ENCODE measurements around the gene ICAM5.
"Not testable (repeated sequence)": the region's sequence is repeated elsewhere in the genome, so short reads cannot be mapped to it uniquely, and the experiment has no call there.

Gene ICAM5, protein sequence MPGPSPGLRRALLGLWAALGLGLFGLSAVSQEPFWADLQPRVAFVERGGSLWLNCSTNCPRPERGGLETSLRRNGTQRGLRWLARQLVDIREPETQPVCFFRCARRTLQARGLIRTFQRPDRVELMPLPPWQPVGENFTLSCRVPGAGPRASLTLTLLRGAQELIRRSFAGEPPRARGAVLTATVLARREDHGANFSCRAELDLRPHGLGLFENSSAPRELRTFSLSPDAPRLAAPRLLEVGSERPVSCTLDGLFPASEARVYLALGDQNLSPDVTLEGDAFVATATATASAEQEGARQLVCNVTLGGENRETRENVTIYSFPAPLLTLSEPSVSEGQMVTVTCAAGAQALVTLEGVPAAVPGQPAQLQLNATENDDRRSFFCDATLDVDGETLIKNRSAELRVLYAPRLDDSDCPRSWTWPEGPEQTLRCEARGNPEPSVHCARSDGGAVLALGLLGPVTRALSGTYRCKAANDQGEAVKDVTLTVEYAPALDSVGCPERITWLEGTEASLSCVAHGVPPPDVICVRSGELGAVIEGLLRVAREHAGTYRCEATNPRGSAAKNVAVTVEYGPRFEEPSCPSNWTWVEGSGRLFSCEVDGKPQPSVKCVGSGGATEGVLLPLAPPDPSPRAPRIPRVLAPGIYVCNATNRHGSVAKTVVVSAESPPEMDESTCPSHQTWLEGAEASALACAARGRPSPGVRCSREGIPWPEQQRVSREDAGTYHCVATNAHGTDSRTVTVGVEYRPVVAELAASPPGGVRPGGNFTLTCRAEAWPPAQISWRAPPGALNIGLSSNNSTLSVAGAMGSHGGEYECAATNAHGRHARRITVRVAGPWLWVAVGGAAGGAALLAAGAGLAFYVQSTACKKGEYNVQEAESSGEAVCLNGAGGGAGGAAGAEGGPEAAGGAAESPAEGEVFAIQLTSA

DNA sequence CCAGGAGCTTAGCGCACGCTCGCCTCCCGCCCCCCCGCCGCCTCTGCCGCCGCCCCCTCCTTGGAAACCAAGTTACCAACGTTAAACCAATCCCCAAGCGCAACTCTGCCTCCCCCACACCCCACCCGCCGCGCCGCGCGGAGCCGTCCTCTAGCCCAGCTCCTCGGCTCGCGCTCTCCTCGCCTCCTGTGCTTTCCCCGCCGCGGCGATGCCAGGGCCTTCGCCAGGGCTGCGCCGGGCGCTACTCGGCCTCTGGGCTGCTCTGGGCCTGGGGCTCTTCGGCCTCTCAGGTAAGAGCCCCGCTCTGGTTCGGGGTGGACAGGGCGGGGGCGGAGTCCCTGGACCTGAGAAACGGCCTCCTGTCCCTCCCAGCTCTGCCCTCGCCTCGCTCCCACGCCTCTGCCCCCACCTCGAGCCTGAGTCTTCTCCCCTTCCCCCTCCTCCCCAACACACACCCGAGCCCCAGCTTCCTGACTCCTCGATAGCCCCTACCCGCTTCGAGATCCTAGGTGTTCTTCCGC is at the start of gene ICAM5:
Gene ICAM5, plus strand, starts transcription at position 117 of the 521 bp plus-strand sequence. Its CDS starts 92 bp downstream, at position 209.
- Mint-ChIP-seq H3K4me1 (ENCODE audit: low read depth) (peaks cover 61% of the 10 kb centered on the region), H3K9me3 (no peaks in the 10 kb centered on the region), H3K36me3 (ENCODE audit: low read depth) (peaks cover 11% of the 10 kb centered on the region), H3K27me3 (ENCODE audit: low read depth) (peaks cover 58% of the 10 kb centered on the region), H3K4me3 (peak within 1 kb of the TSS; percentile 87), H3K27ac (peak within 1 kb of the TSS; percentile 77)
- DNase-seq (ENCODE audit: low spot score): peak; percentile 35

DNA sequence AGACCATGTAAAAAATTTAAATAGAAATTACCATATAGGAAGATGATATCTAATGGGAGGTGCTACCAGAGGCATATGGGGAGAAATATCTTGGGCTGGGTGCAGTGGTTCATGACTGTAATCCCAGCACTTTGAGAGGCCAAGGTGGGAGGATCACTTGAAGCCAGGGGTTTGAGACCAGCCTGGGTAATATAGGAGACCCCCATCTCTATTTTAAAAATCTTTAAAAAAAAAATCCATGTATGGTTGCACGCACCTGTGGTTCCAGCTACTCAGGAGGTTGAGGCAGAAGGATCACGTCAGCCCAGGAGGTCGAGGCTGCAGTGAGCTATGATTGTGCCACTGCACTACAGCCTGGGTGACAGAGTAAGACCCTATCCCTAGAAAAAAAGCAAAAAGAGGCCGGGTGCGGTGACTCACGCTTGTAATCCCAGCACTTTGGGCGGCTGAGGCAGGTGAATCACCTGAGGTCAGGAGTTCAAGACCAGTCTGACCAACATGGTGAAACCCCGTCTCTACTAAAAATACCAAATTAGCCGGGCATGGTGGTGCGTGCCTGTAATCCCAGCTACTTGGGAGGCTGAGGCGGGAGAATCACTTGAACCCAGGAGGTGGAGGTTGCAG is 47.8 kb upstream of the ICAM5 start:
- not testable (repeated sequence) for H3K27ac Mint-ChIP-seq; H3K4me1 Mint-ChIP-seq (ENCODE audit: low read depth); H3K9me3 Mint-ChIP-seq; H3K36me3 Mint-ChIP-seq (ENCODE audit: low read depth); H3K27me3 Mint-ChIP-seq (ENCODE audit: low read depth); DNase-seq (ENCODE audit: low spot score); H3K4me3 Mint-ChIP-seq

DNA sequence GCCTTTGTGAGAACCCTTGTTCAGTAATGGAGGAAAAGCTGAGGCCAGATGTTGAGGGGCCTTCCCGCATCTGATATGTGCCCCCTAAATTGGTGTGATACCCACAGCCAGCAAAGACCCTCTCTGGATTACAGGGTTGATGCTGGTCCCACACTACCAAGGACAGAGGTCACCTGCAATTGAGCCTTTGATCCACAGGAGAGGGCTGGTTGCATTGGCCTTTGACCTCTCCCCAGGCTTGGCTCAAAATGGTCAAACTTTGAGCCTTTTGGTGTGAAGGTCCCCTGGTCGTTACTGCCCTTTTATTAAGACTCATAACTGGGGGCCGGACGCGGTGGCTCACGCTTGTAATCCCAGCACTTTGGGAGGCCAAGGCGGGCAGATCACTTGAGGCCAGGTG is 46.1 kb upstream of the ICAM5 start:
- peaks cover 2% of the 10 kb centered on the region for H3K4me1 Mint-ChIP-seq (ENCODE audit: low read depth)
- no peak overlapping the region for H3K4me3 Mint-ChIP-seq
- no peaks in the 10 kb centered on the region for H3K27me3 Mint-ChIP-seq (ENCODE audit: low read depth)
- no peak overlapping the region for H3K27ac Mint-ChIP-seq
- no peaks in the 10 kb centered on the region for H3K9me3 Mint-ChIP-seq
- no peaks in the 10 kb centered on the region for H3K36me3 Mint-ChIP-seq (ENCODE audit: low read depth)
- DNase-seq (ENCODE audit: low spot score): no peak

DNA sequence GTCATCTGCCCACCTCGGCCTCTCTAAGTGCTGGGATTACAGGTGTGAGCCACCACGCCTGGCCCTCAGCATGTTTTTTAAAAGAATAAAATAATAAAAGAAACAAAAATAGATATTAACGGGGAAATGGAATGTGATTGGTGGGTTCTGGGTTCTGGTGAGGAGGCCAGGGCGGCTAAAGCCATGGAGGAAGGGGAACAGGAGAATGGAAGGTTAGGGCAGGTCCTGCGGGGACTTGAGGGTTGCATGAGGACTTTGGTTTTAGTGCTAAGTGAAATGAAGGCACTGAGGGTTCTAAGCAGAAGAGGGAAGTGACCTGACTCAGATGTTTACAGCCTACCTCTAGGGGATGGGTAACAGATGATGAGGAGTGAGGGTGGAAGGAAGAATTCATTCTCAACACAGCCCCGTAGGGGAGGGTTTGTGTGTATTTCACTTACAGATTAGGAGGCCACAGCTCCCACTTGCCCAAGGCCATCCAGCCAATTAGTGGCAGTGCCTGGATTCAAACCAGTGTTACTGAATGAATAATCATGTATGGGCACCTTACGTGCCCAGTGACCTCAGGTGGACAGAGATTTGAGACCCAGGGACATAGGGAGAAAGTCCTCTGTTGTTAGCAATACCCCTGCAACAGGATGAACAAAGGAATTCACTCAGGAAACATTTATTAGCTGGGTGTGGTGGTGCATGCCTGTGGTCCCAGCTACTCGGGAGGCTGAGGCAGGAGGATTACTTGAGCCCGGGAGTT is 44.4 kb upstream of the ICAM5 start:
- no peaks in the 10 kb centered on the region for H3K27me3 Mint-ChIP-seq (ENCODE audit: low read depth)
- H3K4me1 Mint-ChIP-seq (ENCODE audit: low read depth): peaks cover 5% of the 10 kb centered on the region
- H3K4me3 Mint-ChIP-seq: no peak overlapping the region
- H3K36me3 Mint-ChIP-seq (ENCODE audit: low read depth): no peaks in the 10 kb centered on the region
- no peaks in the 10 kb centered on the region for H3K9me3 Mint-ChIP-seq
- no peak for DNase-seq (ENCODE audit: low spot score)
- no peak overlapping the region for H3K27ac Mint-ChIP-seq

DNA sequence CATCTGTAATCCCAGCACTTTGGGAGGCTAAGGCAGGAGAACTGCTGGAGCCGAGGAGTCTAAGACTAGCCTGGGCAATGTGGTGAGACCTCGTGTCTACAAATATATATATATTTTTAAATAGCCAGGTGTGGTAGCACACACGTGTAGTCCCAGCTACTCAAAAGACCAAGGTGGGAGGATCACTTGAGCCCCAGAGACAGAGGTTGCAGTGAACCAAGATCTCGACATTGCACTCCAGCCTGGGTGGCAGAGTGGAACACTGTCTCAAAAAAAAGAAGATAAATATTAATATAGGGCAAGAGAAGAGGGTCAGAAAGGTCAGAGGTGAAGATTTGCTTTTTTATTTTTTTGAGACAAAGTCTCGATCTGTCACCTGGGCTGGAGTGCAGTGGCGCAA is 43.2 kb upstream of the ICAM5 start:
- Mint-ChIP-seq H3K27ac (no peak overlapping the region), H3K9me3 (no peaks in the 10 kb centered on the region)

DNA sequence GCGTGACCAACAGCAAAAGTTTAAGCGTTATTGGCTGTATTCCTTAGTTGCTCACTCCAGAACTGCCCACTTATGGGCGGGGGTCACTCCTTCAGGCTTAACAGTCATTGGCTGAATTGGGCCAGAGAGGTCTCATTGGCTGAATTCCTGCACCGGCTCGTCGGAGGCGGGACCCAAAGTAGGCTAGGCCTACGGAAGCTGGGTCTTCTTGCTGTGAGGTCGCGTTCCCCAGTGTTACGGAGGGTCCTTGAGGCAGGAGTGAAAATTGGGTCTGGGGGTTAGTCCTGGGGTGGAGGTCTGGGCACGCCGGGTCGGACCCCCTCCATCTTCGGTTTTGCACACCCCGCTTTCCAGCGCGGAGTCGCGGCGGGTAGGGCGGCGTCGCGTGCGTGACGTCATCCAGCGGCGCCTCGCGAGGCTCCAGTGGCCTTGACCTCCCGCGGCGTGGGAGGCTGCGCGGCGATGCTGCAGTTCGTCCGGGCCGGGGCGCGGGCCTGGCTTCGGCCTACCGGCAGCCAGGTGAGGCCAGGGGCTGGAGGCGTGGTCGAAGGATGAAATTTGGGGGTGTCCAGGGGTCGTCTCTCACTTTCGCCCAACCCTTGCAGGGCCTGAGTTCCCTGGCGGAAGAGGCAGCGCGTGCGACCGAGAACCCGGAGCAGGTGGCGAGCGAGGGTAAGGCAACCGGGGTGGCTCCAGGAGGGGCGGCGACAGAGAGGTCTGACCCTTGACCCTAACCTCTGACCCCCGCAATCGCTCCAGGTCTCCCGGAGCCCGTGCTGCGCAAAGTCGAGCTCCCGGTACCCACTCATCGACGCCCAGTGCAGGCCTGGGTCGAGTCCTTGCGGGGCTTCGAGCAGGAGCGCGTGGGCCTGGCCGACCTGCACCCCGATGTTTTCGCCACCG is 37.7 kb upstream of the ICAM5 start, which contains the start of gene MRPL4:
Gene MRPL4, plus strand, starts transcription at position 423 of the 903 bp plus-strand sequence. Its CDS starts 40 bp downstream, at position 463.
- DNase-seq (ENCODE audit: low spot score): peak; percentile 97
- Mint-ChIP-seq H3K27me3 (ENCODE audit: low read depth) (no peaks in the 10 kb centered on the region), H3K36me3 (ENCODE audit: low read depth) (peaks cover 21% of the 10 kb centered on the region), H3K4me1 (ENCODE audit: low read depth) (peaks cover 14% of the 10 kb centered on the region), H3K27ac (peak within 1 kb of the TSS; percentile 98), H3K4me3 (peak within 1 kb of the TSS; percentile 96), H3K9me3 (no peaks in the 10 kb centered on the region)

More for the DNA sequence above, 43.2 kb upstream of the ICAM5 start:
- Mint-ChIP-seq H3K27me3 (ENCODE audit: low read depth) (no peaks in the 10 kb centered on the region), H3K4me1 (ENCODE audit: low read depth) (peaks cover 9% of the 10 kb centered on the region), H3K36me3 (ENCODE audit: low read depth) (no peaks in the 10 kb centered on the region), H3K4me3 (no peak overlapping the region)
- DNase-seq (ENCODE audit: low spot score): no peak

DNA sequence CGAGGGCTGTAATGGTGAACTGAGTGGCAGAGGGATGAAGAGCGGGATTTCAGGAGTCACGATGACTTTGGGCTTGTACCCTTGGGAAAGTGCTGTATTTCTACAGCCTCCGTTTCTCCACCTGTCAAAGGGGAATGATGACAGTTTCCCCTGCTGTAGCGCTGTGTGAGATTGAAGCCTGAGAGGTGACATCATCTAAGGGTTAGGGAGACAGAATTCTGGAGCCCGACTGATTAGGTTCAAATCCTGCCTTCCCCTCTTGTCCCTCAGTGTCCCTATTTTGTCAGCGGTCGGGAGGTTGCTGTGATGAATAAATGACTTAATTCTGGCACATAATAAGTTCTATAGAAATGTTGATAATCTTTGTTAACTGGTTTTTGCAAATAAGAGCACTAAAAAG is 37.0 kb upstream of the ICAM5 start:
- peak overlapping the region; percentile 98 for H3K27ac Mint-ChIP-seq
- H3K4me3 Mint-ChIP-seq: peak overlapping the region; percentile 96
- no peaks in the 10 kb centered on the region for H3K27me3 Mint-ChIP-seq (ENCODE audit: low read depth)

DNA sequence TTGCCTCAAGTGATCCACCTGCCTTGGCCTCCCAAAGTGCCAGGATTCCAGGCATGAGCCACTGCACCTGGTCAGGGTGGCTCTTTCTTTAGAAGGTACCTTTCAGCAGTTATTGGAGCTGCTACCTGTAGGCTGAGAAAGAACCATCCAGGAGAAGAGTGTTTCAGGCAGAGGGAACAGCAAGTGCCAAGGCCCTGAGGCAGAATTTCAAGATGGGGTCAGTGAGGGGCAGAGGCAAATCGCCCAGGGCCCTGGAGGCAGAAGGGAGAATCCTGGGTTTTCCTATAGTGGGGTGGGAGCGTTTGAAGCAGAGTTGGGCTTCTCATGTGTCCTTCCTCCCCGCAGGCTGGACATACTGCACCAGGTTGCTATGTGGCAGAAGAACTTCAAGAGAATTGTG is 35.5 kb upstream of the ICAM5 start:
- Mint-ChIP-seq H3K4me3 (peak overlapping the region; percentile 19), H3K4me1 (ENCODE audit: low read depth) (peaks cover 19% of the 10 kb centered on the region), H3K36me3 (ENCODE audit: low read depth) (peaks cover 38% of the 10 kb centered on the region), H3K27me3 (ENCODE audit: low read depth) (no peaks in the 10 kb centered on the region), H3K27ac (peak overlapping the region; percentile 16), H3K9me3 (no peaks in the 10 kb centered on the region)
- no peak for DNase-seq (ENCODE audit: low spot score)

More for the DNA sequence above, 37.0 kb upstream of the ICAM5 start:
- DNase-seq (ENCODE audit: low spot score): no peak
- Mint-ChIP-seq H3K4me1 (ENCODE audit: low read depth) (peaks cover 16% of the 10 kb centered on the region), H3K9me3 (no peaks in the 10 kb centered on the region), H3K36me3 (ENCODE audit: low read depth) (peaks cover 27% of the 10 kb centered on the region)

DNA sequence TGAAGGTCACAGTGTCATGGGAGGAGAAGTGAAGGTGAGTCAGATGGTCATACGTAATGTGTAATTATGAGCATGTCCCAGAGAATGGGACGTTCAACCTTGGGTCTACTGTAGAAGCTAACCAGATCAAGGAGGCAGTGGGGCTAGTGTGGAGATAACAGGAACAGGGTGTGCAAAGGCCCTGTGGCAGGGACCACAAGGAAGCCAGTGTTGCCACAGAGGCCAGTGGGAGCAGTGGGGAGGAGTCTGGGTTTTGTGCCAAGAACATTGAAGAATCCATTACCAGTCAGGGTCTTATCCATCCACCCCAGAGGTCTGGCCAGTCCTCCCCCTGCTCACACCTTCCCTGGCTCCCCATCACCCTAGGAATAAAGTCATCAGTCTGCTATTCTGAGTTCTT is 34.4 kb upstream of the ICAM5 start:
- peaks cover 22% of the 10 kb centered on the region for H3K4me1 Mint-ChIP-seq (ENCODE audit: low read depth)
- no peak overlapping the region for H3K27ac Mint-ChIP-seq
- no peak overlapping the region for H3K4me3 Mint-ChIP-seq
- no peaks in the 10 kb centered on the region for H3K9me3 Mint-ChIP-seq
- no peaks in the 10 kb centered on the region for H3K27me3 Mint-ChIP-seq (ENCODE audit: low read depth)
- DNase-seq (ENCODE audit: low spot score): no peak
- H3K36me3 Mint-ChIP-seq (ENCODE audit: low read depth): peaks cover 42% of the 10 kb centered on the region

DNA sequence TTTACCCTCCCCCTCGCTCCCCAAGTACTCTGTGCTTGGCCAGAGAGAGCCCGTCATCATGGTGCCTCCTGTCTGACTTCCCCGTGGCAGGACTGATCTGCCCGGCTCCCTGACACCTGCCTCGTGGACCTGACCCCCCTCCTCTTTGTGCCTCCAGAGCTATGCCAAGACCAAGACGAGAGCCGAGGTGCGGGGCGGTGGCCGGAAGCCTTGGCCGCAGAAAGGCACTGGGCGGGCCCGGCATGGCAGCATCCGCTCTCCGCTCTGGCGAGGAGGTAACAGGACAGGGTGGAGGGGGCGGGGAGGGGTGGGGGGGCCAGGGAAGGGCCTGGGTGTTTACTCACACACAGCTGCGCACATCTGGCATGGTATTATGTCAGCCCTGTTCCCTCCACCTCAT is 33.2 kb upstream of the ICAM5 start:
- Mint-ChIP-seq H3K4me3 (no peak overlapping the region), H3K4me1 (ENCODE audit: low read depth) (peaks cover 19% of the 10 kb centered on the region), H3K27ac (no peak overlapping the region), H3K9me3 (no peaks in the 10 kb centered on the region), H3K36me3 (ENCODE audit: low read depth) (peaks cover 42% of the 10 kb centered on the region), H3K27me3 (ENCODE audit: low read depth) (no peaks in the 10 kb centered on the region)
- no peak for DNase-seq (ENCODE audit: low spot score)

DNA sequence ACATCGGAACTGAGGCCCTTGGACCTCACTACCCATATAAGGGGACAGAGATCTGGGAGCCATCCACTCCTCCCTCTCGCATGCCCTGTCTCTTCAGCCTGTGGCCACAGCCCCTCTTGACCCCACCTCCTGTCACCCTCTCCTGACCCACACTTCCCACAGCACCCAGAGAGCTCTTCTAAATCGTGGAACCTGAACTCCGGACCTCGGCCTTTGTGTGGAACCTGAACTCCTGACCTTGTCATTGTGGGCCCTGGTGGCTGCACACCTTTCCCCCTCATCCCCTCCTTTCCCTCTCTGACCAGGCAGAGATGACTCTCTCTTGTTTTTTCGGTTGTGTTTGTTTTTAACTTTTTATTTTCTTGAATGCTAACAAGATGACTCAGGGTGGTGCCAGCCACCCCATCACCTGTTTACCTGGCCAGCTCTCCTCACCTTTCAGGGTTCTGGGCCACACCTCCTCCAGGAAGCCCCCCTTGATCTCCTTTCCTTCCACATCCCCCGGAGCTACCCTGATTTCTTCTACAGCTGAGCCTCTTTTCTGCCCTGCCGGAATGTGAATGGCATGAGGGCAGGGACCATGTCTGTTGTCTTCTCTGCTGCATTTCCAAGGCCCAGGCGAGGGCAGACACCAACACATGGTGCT is 32.7 kb upstream of the ICAM5 start:
- Mint-ChIP-seq H3K4me3 (no peak overlapping the region), H3K36me3 (ENCODE audit: low read depth) (peaks cover 39% of the 10 kb centered on the region), H3K27ac (no peak overlapping the region)

More for the DNA sequence above, 32.7 kb upstream of the ICAM5 start:
- H3K4me1 Mint-ChIP-seq (ENCODE audit: low read depth): peaks cover 21% of the 10 kb centered on the region
- no peaks in the 10 kb centered on the region for H3K9me3 Mint-ChIP-seq
- DNase-seq (ENCODE audit: low spot score): no peak
- H3K27me3 Mint-ChIP-seq (ENCODE audit: low read depth): no peaks in the 10 kb centered on the region

Data from T-helper 2 cell treated with Interferon-gamma antibody and Interleukin-4, amounts not matched to agents 5 μg/mL and 100 μg/mL, for 36 hours (primary cell).